GM19239 (cell line): ENCODE measurements around the gene SEMA4A.

Experiments used
- DNase-seq: peaks from one replicate; pipeline ENCODE4 v3.0.0; 2011; ENCODE audit warnings: low spot score; ENCODE audit not compliant: insufficient read length
- FAIRE-seq: peaks from 2 replicates; lab custom pipeline; 2011; peaks lifted over from hg19 to GRCh38; lab: Jason Lieb, UNC

SEMA4A gene

GRCh38 chr1:156134716-156135435, 18.5 kb upstream of the SEMA4A start:
- DNase-seq (no peak), FAIRE-seq (no peak)

GRCh38 chr1:156135930-156136871, 17.2 kb upstream of the SEMA4A start:
- DNase-seq, result no peak
- FAIRE-seq, result no peak

- no peak for DNase-seq
- FAIRE-seq, result no peak
These were observed 16.4 kb upstream of the SEMA4A start for GRCh38 chr1:156136970-156137483.

GRCh38 chr1:156138458-156138867, 14.9 kb upstream of the SEMA4A start:
- DNase-seq, result no peak

GRCh38 chr1:156140879-156141707, 12.3 kb upstream of the SEMA4A start:
- DNase-seq, result no peak
- no peak for FAIRE-seq

More at GRCh38 chr1:156138458-156138867, 14.9 kb upstream of the SEMA4A start:
- no peak for FAIRE-seq

GRCh38 chr1:156143765-156144489, 9.5 kb upstream of the SEMA4A start:
- DNase-seq (no peak), FAIRE-seq (no peak)

- FAIRE-seq (no peak), DNase-seq (no peak)
These were observed 8.6 kb upstream of the SEMA4A start for GRCh38 chr1:156144742-156145141.

GRCh38 chr1:156145650-156146019, 7.8 kb upstream of the SEMA4A start:
- FAIRE-seq (no peak), DNase-seq (no peak)

GRCh38 chr1:156146020-156146768, 7.2 kb upstream of the SEMA4A start:
- FAIRE-seq (peak; percentile 94), DNase-seq (no peak)

GRCh38 chr1:156146769-156147405, 6.5 kb upstream of the SEMA4A start:
- FAIRE-seq (no peak), DNase-seq (no peak)

GRCh38 chr1:156148216-156148615, 5.2 kb upstream of the SEMA4A start:
- FAIRE-seq, result peak; percentile 92

GRCh38 chr1:156149374-156150332, 3.7 kb upstream of the SEMA4A start:
- FAIRE-seq, result peak; percentile 97

More at GRCh38 chr1:156148216-156148615, 5.2 kb upstream of the SEMA4A start:
- DNase-seq, result no peak

GRCh38 chr1:156150333-156151011, 2.9 kb upstream of the SEMA4A start:
- DNase-seq, result no peak
- FAIRE-seq, result peak; percentile 74

More at GRCh38 chr1:156149374-156150332, 3.7 kb upstream of the SEMA4A start:
- no peak for DNase-seq

- DNase-seq (no peak), FAIRE-seq (peak; percentile 92)
These were observed 2.2 kb upstream of the SEMA4A start for GRCh38 chr1:156151093-156151688.

GRCh38 chr1:156152628-156153027, 757 bp upstream of the SEMA4A start:
- FAIRE-seq (no peak), DNase-seq (no peak)

GRCh38 chr1:156154317-156154749, 948 bp downstream of the SEMA4A start:
- FAIRE-seq, result peak; percentile 95

More at GRCh38 chr1:156154317-156154749, 948 bp downstream of the SEMA4A start:
- peak; percentile 83 for DNase-seq
